HepG2 (cell line): ENCODE measurements around the gene PRICKLE2. TPM values are rescaled to one million over a fixed set of nuclear protein-coding genes. Genes with fewer than 3 reads are reported as not detected.

Source experiments
- ATAC-seq: fragments of 200-7000 bp; cut with Tn5 transposase; 3 replicates; pipeline ENCODE4 v1.9.1; 2020; ENCODE audit warnings: mild to moderate bottlenecking, moderate library complexity
- BruUV-seq: library from RNA; stranded (reverse); fragments of 400-500 nt; replicated peaks from 2 replicates; lab custom pipeline; 2021; lab: Mats Ljungman, UMichigan
- CTCF ChIA-PET: fragments of 300-600 bp; formaldehyde crosslinking; extraction: SDS; loops from one replicate; lab custom pipeline; 2021; ENCODE audit warnings: low total read pairs, inconsistent platforms, low intra/inter-chr PET ratio; lab: Yijun Ruan, JAX
- POLR2A ChIA-PET: fragments of 350-600 bp; sonication (Branson Sonifier 250); formaldehyde crosslinking; loops from one replicate; lab custom pipeline; 2020; ENCODE audit warnings: antibody characterized with exemption, inconsistent platforms; lab: Yijun Ruan, JAX
- DNase-seq: peaks from one replicate; pipeline ENCODE4 v3.0.0-alpha.2; 2015; ENCODE audit warnings: low spot score
- FAIRE-seq: peaks from 3 replicates; lab custom pipeline; 2011; peaks lifted over from hg19 to GRCh38; lab: Jason Lieb, UNC
- H2AFZ ChIP-seq: one replicate; pipeline ENCODE4 v1.6.1; 2011; ENCODE audit warnings: low read length, inconsistent platforms
- H3K27ac ChIP-seq: fragments of 300-600 bp; 3 replicates; pipeline ENCODE4 v1.8.0; 2011; ENCODE audit warnings: mixed run types, mild to moderate bottlenecking, mixed read lengths, low read length, inconsistent platforms; ENCODE audit not compliant: insufficient read depth; ENCODE audit errors: extremely low read length
- H3K27me3 ChIP-seq, 2 experiments: fragments of 200-600 bp in 1 of 2; 2 replicates in 1 of 2; 3 replicates in 1 of 2; pipeline versions ENCODE4 v1.6.0 to v1.8.0; 2011; ENCODE audit warnings: low read length in 2 of 2, mild to moderate bottlenecking in 2 of 2, moderate library complexity in 2 of 2, inconsistent platforms in 1 of 2; ENCODE audit not compliant: insufficient read depth in 2 of 2, control insufficient read depth in 1 of 2
- H3K36me3 ChIP-seq, 2 experiments: fragments of 200-600 bp in 1 of 2; replicated peaks in 1 of 2; 2 replicates in 1 of 2; 3 replicates in 1 of 2; pipeline versions ENCODE4 v1.5.1 to v1.8.0; 2011; ENCODE audit warnings: low read length in 2 of 2, inconsistent platforms in 1 of 2; ENCODE audit not compliant: insufficient read depth in 2 of 2, control insufficient read depth in 1 of 2
- H3K4me1 ChIP-seq: 2 replicates; pipeline ENCODE4 v1.5.1; 2012; ENCODE audit warnings: low read length, inconsistent platforms; ENCODE audit not compliant: insufficient read depth
- H3K4me2 ChIP-seq: 2 replicates; pipeline ENCODE4 v1.6.0; 2011; ENCODE audit warnings: low read depth, low read length, inconsistent platforms
- H3K4me3 ChIP-seq, 3 experiments: fragments of 200-600 bp in 1 of 3; sonication (generic), shearing (Covaris generic) in 1 of 3; replicated peaks in 1 of 3; 2 replicates each; pipeline ENCODE4 v1.5.1; 2011 to 2016; ENCODE audit warnings: low read length in 3 of 3, inconsistent platforms in 2 of 3, low read depth in 2 of 3, mild to moderate bottlenecking in 2 of 3, control low read depth in 1 of 3, mixed read lengths in 1 of 3; ENCODE audit not compliant: insufficient read depth in 1 of 3
- H3K79me2 ChIP-seq: one replicate; pipeline ENCODE4 v1.6.1; 2011; ENCODE audit warnings: low read length, inconsistent platforms; ENCODE audit not compliant: insufficient read depth
- H3K9ac ChIP-seq: 2 replicates; pipeline ENCODE4 v1.6.0; 2011; ENCODE audit warnings: mild to moderate bottlenecking, low read depth, low read length, inconsistent platforms; ENCODE audit not compliant: insufficient read depth
- H3K9me3 ChIP-seq: 2 replicates; pipeline ENCODE4 v1.5.1; 2012; ENCODE audit warnings: mild to moderate bottlenecking, low read length
- H4K20me1 ChIP-seq: 2 replicates; pipeline ENCODE4 v1.6.0; 2011; ENCODE audit warnings: inconsistent platforms, mild to moderate bottlenecking, low read length, moderate library complexity; ENCODE audit not compliant: insufficient read depth
- ERF ChIP-seq: IDR thresholded peaks from 2 replicates; pipeline ENCODE4 v1.6.1; 2018; ENCODE audit warnings: missing biosample characterization, missing genetic modification reagents
- GMEB1 ChIP-seq: sonication (generic); formaldehyde crosslinking; IDR thresholded peaks from 2 replicates; pipeline ENCODE4 v1.5.1; 2020; ENCODE audit warnings: missing genetic modification reagents, mild to moderate bottlenecking, borderline replicate concordance
- HDAC1 ChIP-seq: sonication (generic); formaldehyde crosslinking; IDR thresholded peaks from 2 replicates; pipeline ENCODE4 v1.5.1; 2020; ENCODE audit warnings: mild to moderate bottlenecking, missing genetic modification reagents
- SAP130 ChIP-seq: IDR thresholded peaks from 2 replicates; pipeline ENCODE4 v1.6.1; 2016; ENCODE audit warnings: low read depth
- SRSF1 ChIP-seq: fragments of 200-400 bp; formaldehyde crosslinking; optimal IDR thresholded peaks from 2 replicates; pipeline ENCODE3; 2017; ENCODE audit warnings: mild to moderate bottlenecking, low read depth, low read length, moderate library complexity
- THRA ChIP-seq: sonication (generic); formaldehyde crosslinking; IDR thresholded peaks from 2 replicates; pipeline ENCODE4 v1.4.0; 2020; ENCODE audit warnings: missing genetic modification reagents, borderline replicate concordance
- ZNF121 ChIP-seq: sonication (generic); formaldehyde crosslinking; IDR thresholded peaks from 2 replicates; pipeline ENCODE4 v1.5.0; 2020; ENCODE audit warnings: mild to moderate bottlenecking, missing genetic modification reagents
- ZNF512B ChIP-seq: sonication (generic); formaldehyde crosslinking; IDR thresholded peaks from 2 replicates; pipeline ENCODE4 v1.5.1; 2020; ENCODE audit warnings: missing genetic modification reagents, mild to moderate bottlenecking, borderline replicate concordance
- WGBS: methylation state at CpG from one replicate; pipeline ENCODE4 v1.1.6; 2017; ENCODE audit warnings: low lambda C conversion rate; 5-methylcytosine and 5-hydroxymethylcytosine counted together
- in situ Hi-C: cut with HindIII; loops from 2 replicates; pipeline ENCODE4 v1.10.0; 2017; ENCODE audit warnings: low pct_unique_long_range_greater_than_20kb; ENCODE audit not compliant: extremely low pct_ligation_motif_present
- intact Hi-C: fragments of 100-400 bp; cut with micrococcal nuclease; formaldehyde crosslinking; loops from one replicate; pipeline ENCODE4 v1.10.0; 2022; ENCODE audit not compliant: unreplicated experiment
- polyA plus RNA-seq, 8 experiments: library from polyadenylated mRNA; depleted of rRNA in 3 of 8; stranded (reverse) in 7 of 8; unstranded in 1 of 8; fragments of >200 nt; fragmentation: Illumina TruSeq in 4 of 8; extraction: Trizol in 4 of 8; gene quantifications; 2 replicates each; pipeline versions ENCODE4 v1.2.1 to v1.2.3, GENCODE V29; 2011 to 2016; ENCODE audit warnings: low read depth in 4 of 8, missing spikeins in 1 of 8, mixed read lengths in 1 of 8; ENCODE audit not compliant: insufficient read depth in 1 of 8
- total RNA-seq, 5 experiments: library from RNA; depleted of rRNA; stranded (reverse); fragments of >200 nt; fragmentation: Illumina TruSeq; extraction: Trizol; gene quantifications; 2 replicates each; pipeline ENCODE4 v1.2.3, GENCODE V29; 2016; ENCODE audit warnings: low read depth in 1 of 5

Gene PRICKLE2
- total and polyA plus RNA-seq, 2 of the 13 experiments (the other 11 are each of a cell fraction or from before 2014, with no cell fraction given), result 0.01 to 0.07 TPM

GRCh38 chr3:64270866-64271260 lies 45.6 kb upstream of the PRICKLE2 start:
- POLR2A ChIA-PET, result no interaction called here
- TF ChIP-seq HDAC1 (CRISPR knock-in tag) (no peak), THRA (CRISPR knock-in tag) (no peak), ZNF512B (CRISPR knock-in tag) (no peak), ZNF121 (CRISPR knock-in tag) (no peak), ERF (CRISPR knock-in tag) (no peak), GMEB1 (CRISPR knock-in tag) (no peak), SRSF1 (no peak), SAP130 (CRISPR knock-in tag) (no peak)
- intact Hi-C loops, result no loop called here

More at GRCh38 chr3:64270866-64271260, 45.6 kb upstream of the PRICKLE2 start:
- Histone ChIP-seq H3K4me3 (no peak overlapping the region), H3K36me3 (no peaks in the 10 kb centered on the region), H3K9ac (no peak overlapping the region), H3K79me2 (no peaks in the 10 kb centered on the region), H2AFZ (no peak overlapping the region), H3K4me1 (peaks cover 27% of the 10 kb centered on the region), H3K4me2 (no peak overlapping the region), H3K9me3 (peaks cover 9% of the 10 kb centered on the region), H3K27ac (no peak overlapping the region), H3K27me3 (peaks cover 0 to 23% of the 10 kb centered on the region in 2 experiments; a peak in 2 of 5 replicates), H4K20me1 (no peaks in the 10 kb centered on the region)
- no TSS peak for BruUV-seq
- FAIRE-seq (no peak), ATAC-seq (no peak), DNase-seq (no peak)
- in situ Hi-C loops, result no loop called here
- CTCF ChIA-PET, result no interaction called here
- WGBS, result 16% methylated on average over 3 of the region's 3 CpGs
